ENCODE data around the gene TTN.

TTN gene

DNA sequence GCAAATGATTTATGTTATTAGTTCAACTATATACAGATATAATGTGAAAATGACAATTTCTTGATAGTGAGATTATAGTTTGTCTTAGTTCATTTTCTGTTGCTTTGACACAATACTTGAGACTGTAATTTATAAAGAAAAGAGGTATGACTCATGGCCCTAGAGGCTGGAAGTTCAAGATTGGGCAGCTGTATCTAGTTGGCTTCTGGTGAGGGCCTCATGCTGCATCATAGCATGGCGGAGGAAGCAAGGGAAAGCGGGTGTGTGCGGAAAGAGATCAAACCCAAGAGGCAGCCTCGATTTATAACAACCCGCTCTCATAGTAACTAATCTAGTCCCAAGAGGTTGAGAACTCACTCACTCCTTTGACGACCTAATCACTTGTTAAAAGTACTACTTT lies 315.6 kb downstream of the TTN start:
- DNase-seq (ENCODE audit: low spot score): no peak

DNA sequence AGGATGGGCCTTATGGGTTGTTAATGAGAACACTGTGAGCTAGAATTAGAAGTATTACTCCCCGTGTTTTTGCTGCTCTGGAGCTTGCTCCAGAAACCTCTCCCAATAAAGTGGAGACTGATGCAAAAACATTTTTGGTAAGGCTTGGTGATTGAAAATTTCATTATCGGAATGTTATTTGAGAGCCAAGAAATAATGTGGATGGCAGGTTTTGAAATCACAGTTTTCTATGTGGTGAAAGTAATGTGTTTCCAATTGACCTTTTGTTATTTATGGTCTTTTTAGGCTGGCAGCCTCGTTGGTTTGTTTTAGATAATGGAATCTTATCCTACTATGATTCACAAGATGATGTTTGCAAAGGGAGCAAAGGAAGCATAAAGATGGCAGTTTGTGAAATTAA lies 321.9 kb downstream of the TTN start:
- no peak for DNase-seq (ENCODE audit: low spot score)

DNA sequence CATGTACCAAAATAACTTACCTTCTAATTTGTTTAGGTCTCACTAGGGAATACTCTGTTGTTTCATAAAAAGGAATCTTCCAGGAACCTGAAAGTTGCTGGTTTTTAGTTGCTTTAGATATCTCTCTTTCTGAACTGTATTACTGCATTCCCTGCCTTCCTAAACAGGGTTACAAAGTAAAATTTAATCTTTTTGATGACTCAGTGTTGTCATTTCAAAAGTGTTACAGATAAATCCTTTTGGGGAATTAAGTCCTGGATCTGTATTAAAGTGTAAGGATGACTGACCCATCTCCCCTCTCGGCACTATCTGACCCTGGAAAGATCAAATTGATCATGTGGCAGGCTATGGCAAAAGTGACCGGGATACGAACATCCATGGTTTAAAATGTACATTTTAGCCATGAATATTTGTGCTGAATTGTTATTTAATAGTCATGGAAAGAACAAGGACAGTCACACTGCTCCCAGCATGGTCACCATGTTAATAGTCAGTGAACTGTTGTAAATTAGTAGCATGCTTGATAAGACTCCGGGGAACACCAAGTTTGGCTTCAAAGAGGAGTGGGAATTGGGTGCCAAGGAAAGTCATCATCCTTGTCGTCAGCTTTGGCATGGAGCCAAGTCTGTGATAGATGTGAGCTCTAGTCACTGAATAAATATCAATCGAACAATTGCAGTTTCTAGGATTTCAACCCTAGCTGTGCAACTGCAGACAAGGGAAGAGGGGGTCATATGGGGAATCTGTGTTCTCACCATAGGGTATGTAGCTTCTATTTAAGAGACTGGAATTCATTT lies 322.8 kb downstream of the TTN start:
- peak; percentile 47 for DNase-seq (ENCODE audit: low spot score)

DNA sequence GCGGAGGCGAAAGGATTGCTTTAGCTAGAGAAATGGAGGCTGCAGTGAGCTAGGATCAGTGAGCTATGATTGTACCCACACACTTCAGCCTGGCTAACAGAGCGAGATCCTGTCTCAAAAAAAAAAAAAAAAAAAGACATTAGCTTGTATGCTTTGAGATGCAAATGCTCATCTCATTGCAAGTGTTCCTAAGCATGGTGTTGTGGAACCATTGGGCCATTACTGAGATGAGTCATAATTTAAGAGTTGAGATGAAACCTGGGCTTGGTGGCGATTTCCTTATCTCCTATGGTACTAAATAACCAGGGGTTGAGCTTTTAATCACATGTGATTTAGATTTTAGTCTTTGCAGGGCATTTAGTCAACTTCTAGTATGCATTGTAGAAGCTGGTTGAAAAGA lies 324.8 kb downstream of the TTN start:
- DNase-seq (ENCODE audit: low spot score): no peak

DNA sequence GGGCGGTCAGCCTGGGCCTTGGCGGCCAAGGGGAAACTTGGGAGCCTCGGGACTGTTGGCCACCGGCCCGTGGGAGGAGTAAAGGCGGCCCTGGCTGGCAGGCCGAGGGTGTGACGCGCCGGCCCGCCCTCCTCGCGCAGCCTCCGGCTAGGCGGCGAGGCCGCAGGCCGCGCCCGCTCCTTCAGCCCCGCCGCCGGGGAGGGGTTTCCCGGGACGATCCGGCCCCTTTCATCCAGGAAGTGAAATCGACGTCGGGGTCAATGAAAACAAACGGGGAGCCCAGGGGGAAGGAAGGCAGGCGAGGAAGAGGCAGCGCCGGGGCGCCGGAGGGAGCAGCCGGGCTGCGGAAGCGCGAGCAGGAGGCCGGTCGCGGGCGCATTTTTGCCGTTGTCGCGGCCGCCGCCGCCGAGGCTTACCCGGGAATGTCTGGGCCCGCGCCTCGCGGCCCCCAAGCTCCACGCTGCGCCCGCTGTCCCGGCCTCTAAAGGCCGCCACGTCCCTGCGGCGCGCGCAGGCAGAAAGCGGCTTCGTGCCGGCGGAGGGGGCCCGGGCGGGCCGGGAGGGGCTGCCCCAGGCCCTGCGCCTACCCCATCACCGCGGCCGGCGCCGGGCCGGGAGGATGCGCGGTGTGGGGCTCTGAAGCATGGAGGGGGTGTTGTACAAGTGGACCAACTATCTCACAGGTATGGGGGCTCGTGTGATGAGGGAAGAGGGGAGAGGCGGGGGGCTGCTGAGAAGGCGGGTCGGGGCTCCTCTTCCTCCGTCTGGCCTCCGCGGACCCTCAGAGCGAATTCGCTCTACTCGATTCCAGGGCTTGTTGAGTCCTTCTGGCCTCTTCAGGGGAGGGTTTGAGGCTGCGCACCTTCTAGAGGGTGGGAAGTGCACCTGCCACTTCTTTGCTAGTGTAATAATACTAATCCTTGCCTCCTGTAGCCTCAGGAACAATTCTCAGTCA lies 326.7 kb downstream of the TTN start, which contains the start of gene PLEKHA3:
Gene PLEKHA3 (plus strand): TSS at position 231 of the 955 bp plus-strand sequence. CDS start 413 bp downstream, at position 644.
- DNase-seq (ENCODE audit: low spot score): peak; percentile 95

DNA sequence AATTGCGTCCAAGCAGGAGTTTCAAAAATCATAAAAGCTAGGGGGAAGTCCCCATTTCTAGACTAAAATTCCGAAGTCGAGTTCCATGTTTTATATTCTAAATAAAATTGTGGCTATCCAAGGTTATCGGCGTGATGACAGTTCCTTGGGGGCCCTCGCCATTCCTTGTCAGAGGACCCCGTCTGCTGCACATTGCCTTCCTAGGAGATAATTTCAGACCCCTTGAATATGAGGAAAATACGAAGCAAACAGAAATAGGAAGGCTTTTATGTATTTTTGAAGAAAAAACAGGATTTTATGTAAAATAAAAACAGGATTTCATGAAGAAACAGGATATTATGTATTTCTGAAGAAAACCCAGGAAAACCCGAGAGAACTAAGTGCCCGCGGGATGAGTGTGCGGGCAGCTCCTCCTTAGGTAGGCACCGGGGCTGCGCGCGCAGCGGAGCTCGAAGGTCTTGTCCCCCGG lies 327.4 kb downstream of the TTN start:
- DNase-seq (ENCODE audit: low spot score): no peak

DNA sequence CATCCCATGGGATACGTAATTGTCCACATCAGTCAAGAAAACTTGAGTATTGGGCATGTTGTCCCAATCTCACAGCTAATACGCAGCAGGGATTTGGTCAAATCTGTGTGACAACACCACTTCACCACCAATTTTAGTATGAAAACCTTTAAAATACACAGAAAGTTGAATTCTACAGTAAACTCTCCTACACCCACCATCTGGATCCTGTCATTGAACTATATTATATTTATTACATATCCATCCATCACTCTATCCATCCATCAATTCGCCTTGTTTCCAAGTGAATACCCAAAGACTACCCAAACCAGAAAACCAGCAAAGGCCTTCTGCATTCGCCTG lies 328.0 kb downstream of the TTN start:
- peak; percentile 27 for DNase-seq (ENCODE audit: low spot score)

DNA sequence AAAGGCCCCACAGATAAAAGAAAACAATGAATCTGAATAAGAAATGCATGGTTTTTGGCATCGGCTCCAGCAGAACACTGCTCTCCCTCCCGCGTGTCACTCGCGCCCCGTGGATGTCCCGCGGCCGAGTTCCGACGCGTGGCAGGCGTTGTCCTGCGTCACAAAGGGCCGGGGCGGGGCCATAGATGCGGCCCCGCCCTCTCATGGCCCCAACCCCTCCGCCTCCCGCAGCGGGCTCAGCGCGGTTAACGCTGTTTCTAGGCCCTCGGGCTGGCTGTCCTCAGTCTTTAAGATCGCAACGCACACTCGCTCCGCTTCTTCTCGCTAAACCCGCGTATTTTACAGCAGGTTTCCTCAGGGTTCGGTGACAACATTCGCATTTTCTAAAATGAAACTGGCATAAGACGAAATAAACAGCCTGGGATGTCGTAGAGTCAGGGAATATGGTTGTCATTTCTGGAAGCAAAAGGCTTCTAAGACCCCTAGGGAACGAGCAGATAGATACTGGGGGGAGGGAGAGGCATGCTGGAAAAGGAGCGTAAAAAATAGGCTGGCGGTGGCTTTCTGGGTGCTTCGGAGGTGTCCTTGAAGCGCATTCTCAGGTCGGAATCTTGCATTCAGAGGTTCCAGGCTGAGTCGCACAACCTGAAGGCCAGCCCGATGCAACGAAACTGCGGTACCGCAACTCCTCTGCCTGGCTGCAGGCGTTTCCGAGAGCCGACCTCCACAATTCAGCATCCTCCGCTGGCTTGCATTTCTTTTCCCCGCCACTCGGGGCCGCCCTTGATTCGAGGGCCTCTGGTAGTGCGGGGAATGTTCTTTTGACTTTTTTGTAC lies 328.6 kb downstream of the TTN start, which contains the start of gene FKBP7:
Gene FKBP7 (minus strand): TSS at position 162 of the 836 bp plus-strand sequence. CDS start 101 bp downstream, at position 61.
- peak; percentile 92 for DNase-seq (ENCODE audit: low spot score)

DNA sequence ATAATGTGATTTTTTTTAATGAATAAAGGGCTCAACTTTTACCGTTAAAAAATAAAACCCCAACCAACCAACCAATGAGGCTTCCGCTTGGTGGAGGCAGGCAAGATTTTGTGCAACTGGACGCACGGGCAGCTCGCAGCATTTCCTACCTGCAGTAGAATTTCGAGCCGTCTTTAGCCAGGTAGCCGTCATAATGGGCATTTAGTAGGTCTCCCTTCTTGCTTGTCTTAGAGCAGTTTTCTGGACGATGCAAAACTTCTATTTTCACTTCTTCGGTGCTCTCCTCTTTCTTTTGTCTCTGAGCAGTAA lies 329.1 kb downstream of the TTN start:
- no peak for DNase-seq (ENCODE audit: low spot score)

DNA sequence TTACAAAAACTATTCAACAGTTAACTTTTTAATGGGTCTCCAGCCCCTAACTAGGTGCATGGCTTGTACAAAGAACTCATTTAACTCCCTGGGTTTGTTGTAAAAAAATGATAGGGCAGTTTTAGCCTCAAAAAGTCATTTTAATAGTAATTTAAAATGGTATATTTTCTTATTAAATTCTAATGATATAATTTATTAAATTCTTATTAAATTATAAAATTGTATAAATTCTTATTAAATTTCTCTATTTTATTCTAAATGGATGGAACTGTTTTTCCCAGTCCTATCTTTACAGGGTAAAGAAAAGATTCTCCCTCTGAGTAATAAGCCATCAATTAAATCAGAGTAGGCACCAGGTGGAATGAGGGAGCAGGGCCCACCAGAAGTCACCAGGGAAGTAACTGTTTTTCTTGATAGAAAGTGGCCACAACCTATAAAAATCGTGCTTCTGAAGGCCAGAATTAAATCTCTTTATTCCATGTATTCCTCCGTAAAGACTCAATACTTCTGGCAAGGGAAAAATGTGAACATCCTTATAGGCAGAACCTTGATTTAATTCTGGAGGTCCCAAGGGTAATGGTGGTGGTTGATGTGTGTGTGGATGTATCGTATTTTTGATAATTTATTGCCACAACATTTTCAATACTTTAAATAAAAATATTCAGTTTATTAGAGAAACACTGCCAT lies 329.6 kb downstream of the TTN start:
- no peak for DNase-seq (ENCODE audit: low spot score)

DNA sequence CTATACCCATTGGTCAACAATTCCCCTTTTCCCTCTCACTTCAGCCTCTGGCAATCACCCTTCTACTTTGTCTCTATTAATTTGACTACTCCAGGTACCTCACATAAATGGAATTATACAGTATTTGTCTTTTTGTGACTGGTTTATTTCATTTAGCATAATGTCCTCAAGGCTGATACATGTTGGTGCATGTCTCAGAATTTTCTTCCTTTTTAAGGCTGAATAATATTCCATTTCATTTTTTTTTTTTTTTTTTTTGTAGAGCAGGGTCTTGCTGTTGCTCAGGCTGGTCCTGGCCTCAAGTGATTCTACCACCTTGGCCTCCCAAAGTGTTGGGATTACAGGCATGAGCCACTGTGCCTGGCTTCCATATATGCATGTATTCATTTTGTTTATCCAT lies 330.7 kb downstream of the TTN start:
- DNase-seq (ENCODE audit: low spot score): no peak
